Measurements from ENCODE around the gene PHTF2.
"Not testable (repeated sequence)": the region's sequence is repeated elsewhere in the genome, so short reads cannot be mapped to it uniquely, and the experiment has no call there.

The PHTF2 gene

GRCh38 chr7:77830649-77831355, 32.2 kb downstream of the PHTF2 start:
- no peak for DNase-seq (ENCODE audit: low read depth in 2 of 2)

DNA sequence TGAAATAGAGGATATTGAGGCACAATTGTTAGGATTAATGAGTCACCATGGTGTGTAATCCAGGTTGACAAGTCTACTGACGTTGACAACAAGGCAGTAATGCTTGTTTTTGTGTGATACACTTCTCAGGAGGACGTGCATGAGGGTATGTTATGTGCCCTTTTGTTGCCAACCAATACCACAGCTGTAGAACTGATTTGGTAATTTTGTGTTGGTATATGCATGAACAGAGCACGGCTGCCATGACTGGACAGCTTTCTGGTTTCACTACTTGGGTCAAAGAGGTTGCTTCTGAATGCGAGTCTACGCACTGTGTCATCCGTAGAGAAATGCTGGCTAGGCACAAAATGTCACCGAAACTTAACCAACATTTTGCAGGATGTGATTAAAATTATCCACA, 32.9 kb downstream of the PHTF2 start:
- DNase-seq (ENCODE audit: low read depth in 2 of 2): no peak

DNA sequence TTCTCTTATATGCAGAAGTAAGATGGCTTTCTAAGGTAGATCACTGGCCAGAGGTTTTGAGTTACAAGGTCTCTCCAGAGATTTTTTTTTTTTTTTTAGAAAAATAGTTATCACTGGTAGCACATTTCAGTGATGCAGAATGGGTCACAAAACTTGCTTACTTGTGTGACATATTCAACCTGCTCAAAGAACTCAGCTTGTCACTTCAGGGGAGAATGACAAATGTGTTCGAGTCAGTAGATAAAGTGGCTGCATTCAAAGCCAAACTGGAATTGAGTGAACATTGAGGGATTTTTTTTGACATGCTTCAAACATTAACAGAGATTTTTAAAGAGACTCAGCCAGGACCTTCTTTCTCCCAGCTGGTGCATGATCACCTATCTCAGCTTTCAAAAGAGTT, 33.4 kb downstream of the PHTF2 start:
- no peak for DNase-seq (ENCODE audit: low read depth in 2 of 2)

- DNase-seq (ENCODE audit: low read depth in 2 of 2): no peak
Observed at GRCh38 chr7:77833136-77833535, 34.6 kb downstream of the PHTF2 start.

GRCh38 chr7:77836425-77836824, 37.9 kb downstream of the PHTF2 start:
- not testable (repeated sequence) for DNase-seq (ENCODE audit: low read depth in 2 of 2)

GRCh38 chr7:77837275-77837674, 38.7 kb downstream of the PHTF2 start:
- DNase-seq (ENCODE audit: low read depth in 2 of 2): no peak

- DNase-seq (ENCODE audit: low read depth in 2 of 2): no peak
Observed at GRCh38 chr7:77837966-77838365, 39.4 kb downstream of the PHTF2 start.

- DNase-seq (ENCODE audit: low read depth in 2 of 2): no peak
Observed at GRCh38 chr7:77838929-77839491, 40.4 kb downstream of the PHTF2 start.

GRCh38 chr7:77839919-77840318, 41.3 kb downstream of the PHTF2 start:
- no peak for DNase-seq (ENCODE audit: low read depth in 2 of 2)

GRCh38 chr7:77843194-77843593, 44.6 kb downstream of the PHTF2 start:
- DNase-seq (ENCODE audit: low read depth in 2 of 2): no peak

GRCh38 chr7:77846317-77847092, 47.9 kb downstream of the PHTF2 start:
- no peak for DNase-seq (ENCODE audit: low read depth in 2 of 2)

DNA sequence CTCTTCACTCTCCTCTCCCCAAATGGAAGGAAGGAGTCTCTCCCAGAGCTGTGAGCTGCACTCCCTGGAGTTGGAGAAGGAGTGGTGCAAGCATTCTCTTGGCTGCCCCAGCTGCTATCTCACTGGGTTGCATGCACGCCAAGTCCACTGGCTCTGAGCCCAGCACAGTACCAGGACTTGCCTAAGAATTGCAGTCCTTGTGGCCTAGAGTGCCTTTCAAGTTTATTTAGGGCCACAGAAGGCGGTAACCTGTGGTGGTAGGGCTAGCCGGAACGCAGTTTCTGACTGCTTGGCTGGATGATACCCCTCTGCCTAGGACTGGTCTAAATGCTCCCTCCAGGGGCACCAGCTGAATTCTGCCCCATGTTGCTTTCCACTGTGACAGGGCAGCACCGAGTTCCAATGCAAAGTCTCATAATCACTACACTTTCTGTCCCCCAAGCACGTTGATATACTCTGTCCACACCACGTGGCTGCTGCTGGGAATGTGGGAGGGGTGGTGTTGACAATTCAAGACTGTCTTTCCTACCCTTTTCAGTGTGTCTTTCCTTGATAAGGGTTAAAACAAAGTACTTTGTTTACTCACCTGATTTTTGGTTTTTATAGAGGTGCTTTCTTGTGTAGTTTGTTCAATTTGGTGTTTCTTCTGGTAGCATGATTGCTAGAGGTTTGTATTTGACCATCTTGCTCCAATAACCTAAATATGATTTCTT, 57.0 kb downstream of the PHTF2 start:
- DNase-seq (ENCODE audit: low read depth in 2 of 2): no peak

DNA sequence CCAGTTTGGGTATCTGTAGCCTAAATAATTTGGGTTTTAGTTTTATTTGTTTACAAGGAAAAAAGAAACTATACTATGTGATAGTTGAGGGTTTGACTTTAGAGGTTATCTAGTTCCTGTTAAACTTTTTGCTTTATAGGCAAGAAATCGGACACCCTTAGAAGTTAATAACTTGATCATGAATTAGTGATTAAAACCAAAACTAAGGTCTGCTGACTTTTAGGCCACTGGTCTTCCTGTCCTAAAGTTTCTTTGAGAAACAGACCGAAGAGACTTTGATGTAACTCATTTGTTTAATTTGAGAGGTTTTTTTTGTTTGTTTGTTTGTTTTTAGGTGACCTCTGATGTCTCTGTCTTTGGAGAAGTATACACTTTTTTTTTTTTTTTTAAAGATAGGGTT, 59.7 kb downstream of the PHTF2 start:
- no peak for DNase-seq (ENCODE audit: low read depth in 2 of 2)

GRCh38 chr7:77859343-77859742, 60.8 kb downstream of the PHTF2 start:
- no peak for DNase-seq (ENCODE audit: low read depth in 2 of 2)

GRCh38 chr7:77862691-77863090, 64.1 kb downstream of the PHTF2 start:
- DNase-seq (ENCODE audit: low read depth in 2 of 2): no peak

GRCh38 chr7:77863860-77864259, 65.3 kb downstream of the PHTF2 start:
- no peak for DNase-seq (ENCODE audit: low read depth in 2 of 2)

DNA sequence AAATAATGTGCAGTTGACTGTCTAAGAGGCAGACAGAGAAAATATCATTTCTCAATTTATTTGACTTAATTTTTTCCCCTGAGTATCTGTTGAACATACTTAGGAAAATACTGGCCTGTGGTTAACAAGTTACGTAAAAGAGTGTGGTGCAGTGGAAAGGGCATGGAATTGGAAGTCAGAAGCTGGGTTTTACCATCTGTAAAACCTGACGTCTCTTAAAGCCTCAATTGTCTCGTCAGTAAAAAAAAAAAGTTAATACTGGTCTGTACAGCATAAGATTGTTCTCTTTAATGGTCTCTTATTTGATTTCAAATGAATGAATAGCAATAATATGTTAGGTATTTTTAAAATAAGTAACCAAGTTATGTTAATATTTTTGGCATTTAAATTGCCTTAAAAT, 67.8 kb downstream of the PHTF2 start:
- no peak for DNase-seq (ENCODE audit: low read depth in 2 of 2)

DNA sequence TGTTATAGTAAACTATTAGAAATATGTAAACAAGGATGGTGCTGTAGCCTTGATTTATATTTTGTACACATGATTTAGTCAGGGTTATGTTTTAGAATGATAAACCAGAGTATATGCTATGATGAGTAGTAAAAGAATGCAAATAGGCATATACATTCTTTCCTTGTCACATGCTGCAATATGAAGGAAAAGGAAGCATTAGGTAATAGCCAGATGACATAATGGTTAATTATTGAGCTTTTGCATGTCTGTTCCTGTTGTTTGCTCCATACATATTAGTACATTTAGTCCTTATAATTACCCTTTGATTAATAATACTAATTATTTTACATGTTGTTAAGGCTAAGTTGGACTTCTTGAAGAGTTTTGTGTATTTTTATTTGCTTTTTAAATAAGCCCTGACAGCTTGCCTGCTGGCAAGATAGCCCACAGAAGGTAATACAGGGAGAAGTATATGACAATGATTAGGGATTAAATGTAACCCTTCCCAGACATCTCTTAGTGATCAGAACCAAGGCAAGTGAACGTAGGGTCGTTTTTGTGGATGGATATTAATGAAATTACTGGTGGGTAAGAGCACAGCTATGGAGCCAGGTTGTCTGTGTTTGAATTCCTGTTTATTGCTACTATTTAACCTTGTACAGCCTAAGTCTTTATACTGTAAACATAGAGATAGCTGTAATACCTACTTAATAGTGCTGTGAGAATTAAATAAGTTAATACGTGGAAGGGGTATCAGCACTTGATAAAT, 68.4 kb downstream of the PHTF2 start:
- DNase-seq (ENCODE audit: low read depth in 2 of 2): no peak

DNA sequence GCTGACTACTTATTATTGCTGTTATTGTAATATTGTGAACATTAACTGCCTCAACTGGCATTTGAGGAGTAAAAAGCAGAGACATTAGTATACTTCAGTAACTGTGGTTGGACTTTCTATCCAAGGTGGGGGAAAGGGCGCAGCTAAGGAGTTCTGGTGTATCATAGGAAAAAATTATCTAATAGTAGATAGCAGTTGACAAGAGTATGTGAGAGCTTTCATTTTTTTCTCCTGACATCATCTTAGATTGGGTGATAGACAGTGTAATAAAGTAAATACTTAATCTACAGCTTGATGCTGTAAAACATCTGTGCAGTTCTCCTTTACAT, 68.9 kb downstream of the PHTF2 start:
- DNase-seq (ENCODE audit: low read depth in 2 of 2): no peak

- DNase-seq (ENCODE audit: low read depth in 2 of 2): not testable (repeated sequence)
Observed at GRCh38 chr7:77872256-77872655, 73.7 kb downstream of the PHTF2 start.

- DNase-seq (ENCODE audit: low read depth in 2 of 2): not testable (repeated sequence)
Observed at GRCh38 chr7:77873416-77874327, 75.1 kb downstream of the PHTF2 start.

Measured in stimulated activated CD8-positive, alpha-beta memory T cell treated with anti-CD3 and anti-CD28 coated beads, Interleukin-7, amount 100 ng/mL, for 1 hour (primary cell).